Common myeloid progenitor, CD34-positive (primary cell): ENCODE data around the gene KLHL26.

Source experiments
- CTCF ChIA-PET: fragments of 350-600 bp; sonication (Branson Sonifier 250); formaldehyde crosslinking; loops from one replicate; lab custom pipeline; 2021; ENCODE audit warnings: antibody characterized with exemption; lab: Charles Lee
- POLR2A ChIA-PET: fragments of 350-600 bp; sonication (Branson Sonifier 250); formaldehyde crosslinking; loops from one replicate; lab custom pipeline; 2021; ENCODE audit warnings: antibody characterized with exemption; lab: Charles Lee
- DNase-seq, 3 donors: peaks; one replicate each; pipeline versions ENCODE4 v3.0.0 to v3.0.0-alpha.2; 2013
- H3K27ac ChIP-seq, 2 experiments: 1 replicate in 1 of 2; 2 replicates in 1 of 2; pipeline ENCODE4 v1.7.0; 2013; ENCODE audit warnings: inconsistent platforms in 2 of 2, low read length in 2 of 2, mild to moderate bottlenecking in 2 of 2, low read depth in 1 of 2, moderate library complexity in 1 of 2; ENCODE audit not compliant: severe bottlenecking in 2 of 2, insufficient read depth in 1 of 2, poor library complexity in 1 of 2
- H3K27me3 ChIP-seq, 5 experiments: replicated peaks in 2 of 5; 1 replicate in 3 of 5; 2 replicates in 2 of 5; pipeline versions ENCODE4 v1.6.1 to v1.7.0; 2013; ENCODE audit warnings: low read length in 4 of 5, mild to moderate bottlenecking in 2 of 5, moderate library complexity in 2 of 5, inconsistent platforms in 1 of 5; ENCODE audit not compliant: insufficient read depth in 5 of 5, control insufficient read depth in 4 of 5
- H3K36me3 ChIP-seq, 4 experiments: 1 replicate in 2 of 4; 2 replicates in 2 of 4; pipeline versions ENCODE4 v1.6.1 to v1.7.0; 2013; ENCODE audit warnings: low read length in 3 of 4, control low read depth in 1 of 4, mild to moderate bottlenecking in 1 of 4; ENCODE audit not compliant: control insufficient read depth in 4 of 4, insufficient read depth in 4 of 4
- H3K4me1 ChIP-seq, 4 experiments: 1 replicate in 3 of 4; 2 replicates in 1 of 4; pipeline versions ENCODE4 v1.6.1 to v1.7.1; 2013; ENCODE audit warnings: low read length in 3 of 4, mild to moderate bottlenecking in 3 of 4, control low read depth in 1 of 4, inconsistent platforms in 1 of 4, moderate library complexity in 1 of 4; ENCODE audit not compliant: control insufficient read depth in 4 of 4, insufficient read depth in 4 of 4; ENCODE audit errors: control extremely low read depth in 1 of 4
- H3K4me3 ChIP-seq, 7 experiments: 1 replicate in 4 of 7; 2 replicates in 3 of 7; pipeline versions ENCODE4 v1.5.1 to v1.7.0; 2013; ENCODE audit warnings: mild to moderate bottlenecking in 7 of 7, low read length in 6 of 7, moderate library complexity in 6 of 7, inconsistent platforms in 2 of 7, low read depth in 2 of 7, control low read depth in 1 of 7; ENCODE audit not compliant: insufficient read depth in 4 of 7, control insufficient read depth in 1 of 7; ENCODE audit errors: extremely low read depth in 1 of 7
- H3K9me3 ChIP-seq, 5 experiments: 1 replicate in 4 of 5; 2 replicates in 1 of 5; pipeline versions ENCODE4 v1.6.1 to v1.7.1; 2013; ENCODE audit warnings: low read length in 4 of 5, mild to moderate bottlenecking in 2 of 5, inconsistent platforms in 1 of 5, low read depth in 1 of 5, moderate library complexity in 1 of 5; ENCODE audit not compliant: control insufficient read depth in 4 of 5, insufficient read depth in 2 of 5; ENCODE audit errors: control extremely low read depth in 1 of 5
- WGBS: methylation state at CpG from one replicate; pipeline ENCODE4 v1.1.5; 2013; ENCODE audit not compliant: insufficient coverage; 5-methylcytosine and 5-hydroxymethylcytosine counted together

KLHL26 gene

GRCh38 chr19:18667531-18668251, 30.9 kb downstream of the KLHL26 start:
- Histone ChIP-seq H3K36me3 (peaks cover 4 to 40% (median 22%) of the 10 kb centered on the region in 4 experiments), H3K9me3 (no peaks in the 10 kb centered on the region), H3K4me1 (peaks cover 0 to 16% (median 7%) of the 10 kb centered on the region in 4 experiments), H3K27ac (no peak overlapping the region), H3K4me3 (no peak overlapping the region), H3K27me3 (no peaks in the 10 kb centered on the region)
- no peak for DNase-seq
- 97% methylated on average over 49 of the region's 55 CpGs for WGBS
- ChIA-PET CTCF (no interaction called here), POLR2A (no interaction called here)

- peaks cover 4 to 40% (median 22%) of the 10 kb centered on the region in 4 experiments for H3K36me3 ChIP-seq
- ChIA-PET CTCF (no interaction called here), POLR2A (no interaction called here)
- WGBS, result over 99% methylated on average over 38 of the region's 38 CpGs
- no peak overlapping the region for H3K4me3 ChIP-seq
- H3K27ac ChIP-seq, result no peak overlapping the region
- H3K27me3 ChIP-seq, result no peaks in the 10 kb centered on the region
- no peak for DNase-seq
- H3K4me1 ChIP-seq, result peaks cover 0 to 12% (median 6%) of the 10 kb centered on the region in 4 experiments
- H3K9me3 ChIP-seq, result no peaks in the 10 kb centered on the region
These were observed 31.4 kb downstream of the KLHL26 start for GRCh38 chr19:18668252-18668631.

GRCh38 chr19:18668744-18669523, 32.1 kb downstream of the KLHL26 start:
- ChIA-PET CTCF (no interaction called here), POLR2A (no interaction called here)
- H3K4me3 ChIP-seq, result no peak overlapping the region
- no peaks in the 10 kb centered on the region for H3K9me3 ChIP-seq
- WGBS, result 96% methylated on average over 54 of the region's 58 CpGs
- H3K27ac ChIP-seq, result no peak overlapping the region
- H3K4me1 ChIP-seq, result peaks cover 0 to 5% (median 4%) of the 10 kb centered on the region in 4 experiments
- H3K36me3 ChIP-seq, result peaks cover 4 to 40% (median 22%) of the 10 kb centered on the region in 4 experiments
- no peaks in the 10 kb centered on the region for H3K27me3 ChIP-seq
- no peak for DNase-seq

- H3K36me3 ChIP-seq, result peaks cover 4 to 40% (median 22%) of the 10 kb centered on the region in 4 experiments
- H3K4me3 ChIP-seq, result no peak overlapping the region
- no peaks in the 10 kb centered on the region for H3K27me3 ChIP-seq
- POLR2A ChIA-PET, result no interaction called here
- CTCF ChIA-PET, result no interaction called here
- 100% methylated on average over 3 of the region's 12 CpGs for WGBS
- no peaks in the 10 kb centered on the region for H3K4me1 ChIP-seq
- no peak overlapping the region for H3K27ac ChIP-seq
- DNase-seq, result no peak
- no peaks in the 10 kb centered on the region for H3K9me3 ChIP-seq
These were observed 32.6 kb downstream of the KLHL26 start for GRCh38 chr19:18669524-18669817.

GRCh38 chr19:18669883-18670282, 33.1 kb downstream of the KLHL26 start:
- no peak overlapping the region for H3K4me3 ChIP-seq
- CTCF ChIA-PET, result no interaction called here
- no peak overlapping the region for H3K27ac ChIP-seq
- H3K36me3 ChIP-seq, result peaks cover 4 to 40% (median 22%) of the 10 kb centered on the region in 4 experiments
- H3K27me3 ChIP-seq, result no peaks in the 10 kb centered on the region
- POLR2A ChIA-PET, result no interaction called here
- no peak for DNase-seq
- H3K9me3 ChIP-seq, result no peaks in the 10 kb centered on the region
- no peaks in the 10 kb centered on the region for H3K4me1 ChIP-seq
- 98% methylated on average over 6 of the region's 11 CpGs for whole genome bisulfite sequencing

- Histone ChIP-seq H3K4me1 (no peaks in the 10 kb centered on the region), H3K9me3 (no peaks in the 10 kb centered on the region), H3K4me3 (no peak overlapping the region), H3K36me3 (peaks cover 4 to 39% (median 21%) of the 10 kb centered on the region in 4 experiments), H3K27ac (no peak overlapping the region), H3K27me3 (no peaks in the 10 kb centered on the region)
- ChIA-PET POLR2A (no interaction called here), CTCF (no interaction called here)
- WGBS, result 96% methylated on average over 9 of the region's 13 CpGs
- DNase-seq, result no peak
These were observed 33.5 kb downstream of the KLHL26 start for GRCh38 chr19:18670312-18670711.
